ENCODE measurements around the gene PRKCZ.

The PRKCZ gene

GRCh38 chr1:2042830-2043773 lies 7.1 kb upstream of the PRKCZ start:
- Histone ChIP-seq H3K27me3 (ENCODE audit: insufficient read depth, poor library complexity, severe bottlenecking) (peaks cover 13% of the 10 kb centered on the region), H3K4me3 (replicated peaks; ENCODE audit: insufficient read depth, low read length) (no peak overlapping the region), H3K27ac (replicated peaks) (no peak overlapping the region)
- DNase-seq (ENCODE audit: low read depth in 1 of 2, low spot score in 1 of 2) = no peak
- TF ChIP-seq CTCF (IDR thresholded peaks at IDR 0.05; ENCODE audit: insufficient read depth, low read length) (no peak), POLR2AphosphoS5 (IDR thresholded peaks at IDR 0.05; ENCODE audit: low read depth) (no peak), GABPA (IDR thresholded peaks at IDR 0.05; ENCODE audit: low read depth) (no peak), SPI1 (IDR thresholded peaks at IDR 0.05; ENCODE audit: borderline replicate concordance, low read depth) (no peak)
- TF ChIP-seq, protein P1, sequence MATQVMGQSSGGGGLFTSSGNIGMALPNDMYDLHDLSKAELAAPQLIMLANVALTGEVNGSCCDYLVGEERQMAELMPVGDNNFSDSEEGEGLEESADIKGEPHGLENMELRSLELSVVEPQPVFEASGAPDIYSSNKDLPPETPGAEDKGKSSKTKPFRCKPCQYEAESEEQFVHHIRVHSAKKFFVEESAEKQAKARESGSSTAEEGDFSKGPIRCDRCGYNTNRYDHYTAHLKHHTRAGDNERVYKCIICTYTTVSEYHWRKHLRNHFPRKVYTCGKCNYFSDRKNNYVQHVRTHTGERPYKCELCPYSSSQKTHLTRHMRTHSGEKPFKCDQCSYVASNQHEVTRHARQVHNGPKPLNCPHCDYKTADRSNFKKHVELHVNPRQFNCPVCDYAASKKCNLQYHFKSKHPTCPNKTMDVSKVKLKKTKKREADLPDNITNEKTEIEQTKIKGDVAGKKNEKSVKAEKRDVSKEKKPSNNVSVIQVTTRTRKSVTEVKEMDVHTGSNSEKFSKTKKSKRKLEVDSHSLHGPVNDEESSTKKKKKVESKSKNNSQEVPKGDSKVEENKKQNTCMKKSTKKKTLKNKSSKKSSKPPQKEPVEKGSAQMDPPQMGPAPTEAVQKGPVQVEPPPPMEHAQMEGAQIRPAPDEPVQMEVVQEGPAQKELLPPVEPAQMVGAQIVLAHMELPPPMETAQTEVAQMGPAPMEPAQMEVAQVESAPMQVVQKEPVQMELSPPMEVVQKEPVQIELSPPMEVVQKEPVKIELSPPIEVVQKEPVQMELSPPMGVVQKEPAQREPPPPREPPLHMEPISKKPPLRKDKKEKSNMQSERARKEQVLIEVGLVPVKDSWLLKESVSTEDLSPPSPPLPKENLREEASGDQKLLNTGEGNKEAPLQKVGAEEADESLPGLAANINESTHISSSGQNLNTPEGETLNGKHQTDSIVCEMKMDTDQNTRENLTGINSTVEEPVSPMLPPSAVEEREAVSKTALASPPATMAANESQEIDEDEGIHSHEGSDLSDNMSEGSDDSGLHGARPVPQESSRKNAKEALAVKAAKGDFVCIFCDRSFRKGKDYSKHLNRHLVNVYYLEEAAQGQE (IDR thresholded peaks at IDR 0.05; ENCODE audit: insufficient replicate concordance, low read depth) = no peak

DNA sequence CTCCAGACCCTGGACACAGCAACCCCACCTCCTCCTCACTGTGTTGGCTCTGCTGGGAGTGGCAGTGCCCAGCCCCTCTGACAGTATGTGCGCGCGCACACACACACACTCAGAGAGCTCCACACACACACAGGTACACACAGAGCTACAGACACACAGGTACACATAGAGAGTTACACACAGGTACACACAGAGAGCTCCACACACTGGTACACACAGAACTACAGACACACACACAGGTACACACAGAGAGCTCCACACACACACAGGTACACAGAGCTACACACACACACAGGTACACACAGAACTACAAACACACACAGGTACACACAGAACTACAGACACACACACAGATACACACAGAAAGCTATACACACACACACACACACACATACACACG lies 6.3 kb upstream of the PRKCZ start:
- H3K27me3 ChIP-seq (ENCODE audit: insufficient read depth, poor library complexity, severe bottlenecking) = peaks cover 19% of the 10 kb centered on the region

More for the DNA sequence above, 6.3 kb upstream of the PRKCZ start:
- Histone ChIP-seq H3K27ac (replicated peaks) (no peak overlapping the region), H3K4me3 (replicated peaks; ENCODE audit: insufficient read depth, low read length) (no peak overlapping the region)
- no peak for DNase-seq (ENCODE audit: low read depth in 1 of 2, low spot score in 1 of 2)
- TF ChIP-seq SPI1 (IDR thresholded peaks at IDR 0.05; ENCODE audit: borderline replicate concordance, low read depth) = no peak
- TF ChIP-seq, protein P1 (IDR thresholded peaks at IDR 0.05; ENCODE audit: insufficient replicate concordance, low read depth) = no peak
- TF ChIP-seq GABPA (IDR thresholded peaks at IDR 0.05; ENCODE audit: low read depth) = no peak
- no peak for TF ChIP-seq POLR2AphosphoS5 (IDR thresholded peaks at IDR 0.05; ENCODE audit: low read depth)
- no peak for TF ChIP-seq CTCF (IDR thresholded peaks at IDR 0.05; ENCODE audit: insufficient read depth, low read length)

Data from HL-60 (cell line).